Measurements from ENCODE around the gene INPPL1.

- TF ChIP-seq POLR2AphosphoS5 (IDR thresholded peaks at IDR 0.05) (no peak), POLR2A (IDR thresholded peaks at IDR 0.05) (no peak)
Observed at GRCh38 chr11:72251614-72252013, 27.0 kb downstream of the INPPL1 start.

Measured in prostate gland (tissue), 1 donor.